HL-60 (cell line): ENCODE measurements around the gene STXBP3.

Source experiments
- DNase-seq, 2 experiments: peaks; one replicate each; pipeline ENCODE4 v3.0.0-alpha.2; 2010 to 2020; ENCODE audit warnings: low read depth in 1 of 2, low spot score in 1 of 2
- H3K27ac ChIP-seq: fragments of 250-450 bp; sonication (Bioruptor Pico); replicated peaks from 2 replicates; pipeline ENCODE4 v1.5.1; 2020; ENCODE audit warnings: mild to moderate bottlenecking, moderate library complexity
- H3K27me3 ChIP-seq: fragments of 250-450 bp; sonication (Bioruptor Pico); 2 replicates; pipeline ENCODE4 v1.5.1; 2021; ENCODE audit warnings: mild to moderate bottlenecking, moderate library complexity; ENCODE audit not compliant: insufficient read depth, poor library complexity, severe bottlenecking
- H3K4me3 ChIP-seq: replicated peaks from 2 replicates; pipeline ENCODE4 v1.5.1; 2011; ENCODE audit warnings: mild to moderate bottlenecking, control low read depth, low read length; ENCODE audit not compliant: insufficient read depth
- GABPA ChIP-seq: IDR thresholded peaks from 2 replicates; pipeline ENCODE4 v1.6.1; 2012; ENCODE audit warnings: low read depth
- POLR2AphosphoS5 ChIP-seq: IDR thresholded peaks from 2 replicates; pipeline ENCODE4 v1.6.1; 2012; ENCODE audit warnings: low read depth
- SPI1 ChIP-seq: IDR thresholded peaks from 2 replicates; pipeline ENCODE4 v1.6.1; 2012; ENCODE audit warnings: low read depth, mild to moderate bottlenecking, borderline replicate concordance
- TF ChIP-seq, protein P1 (sequence below): IDR thresholded peaks from one replicate; pipeline ENCODE4 v1.5.1; 2011; ENCODE audit warnings: low read length, control low read depth, inconsistent platforms; ENCODE audit not compliant: insufficient read depth
- TF ChIP-seq, protein P2 (sequence below): IDR thresholded peaks from 2 replicates; pipeline ENCODE4 v1.6.1; 2012; ENCODE audit warnings: low read depth; ENCODE audit not compliant: insufficient replicate concordance

Gene STXBP3

DNA sequence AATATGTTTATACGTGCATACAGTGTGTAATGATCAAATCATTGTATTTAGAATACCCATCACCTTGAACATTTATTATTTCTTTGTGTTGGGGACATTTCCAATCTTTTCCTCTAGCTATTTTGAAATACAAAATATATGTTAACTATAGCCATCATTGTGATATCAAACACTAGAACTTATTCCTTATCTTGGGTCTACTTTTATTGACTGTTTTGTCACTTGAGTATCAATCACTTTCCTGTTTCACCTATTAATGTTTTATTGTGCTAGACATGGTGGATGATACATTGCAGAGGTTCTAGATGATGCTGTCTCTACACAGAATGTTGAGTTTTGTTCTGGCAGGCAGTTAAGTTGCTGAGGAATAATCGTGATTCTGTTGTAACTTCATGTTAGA is 45.9 kb downstream of the STXBP3 start:
- no peaks in the 10 kb centered on the region for H3K27me3 ChIP-seq
- TF ChIP-seq, protein P1, sequence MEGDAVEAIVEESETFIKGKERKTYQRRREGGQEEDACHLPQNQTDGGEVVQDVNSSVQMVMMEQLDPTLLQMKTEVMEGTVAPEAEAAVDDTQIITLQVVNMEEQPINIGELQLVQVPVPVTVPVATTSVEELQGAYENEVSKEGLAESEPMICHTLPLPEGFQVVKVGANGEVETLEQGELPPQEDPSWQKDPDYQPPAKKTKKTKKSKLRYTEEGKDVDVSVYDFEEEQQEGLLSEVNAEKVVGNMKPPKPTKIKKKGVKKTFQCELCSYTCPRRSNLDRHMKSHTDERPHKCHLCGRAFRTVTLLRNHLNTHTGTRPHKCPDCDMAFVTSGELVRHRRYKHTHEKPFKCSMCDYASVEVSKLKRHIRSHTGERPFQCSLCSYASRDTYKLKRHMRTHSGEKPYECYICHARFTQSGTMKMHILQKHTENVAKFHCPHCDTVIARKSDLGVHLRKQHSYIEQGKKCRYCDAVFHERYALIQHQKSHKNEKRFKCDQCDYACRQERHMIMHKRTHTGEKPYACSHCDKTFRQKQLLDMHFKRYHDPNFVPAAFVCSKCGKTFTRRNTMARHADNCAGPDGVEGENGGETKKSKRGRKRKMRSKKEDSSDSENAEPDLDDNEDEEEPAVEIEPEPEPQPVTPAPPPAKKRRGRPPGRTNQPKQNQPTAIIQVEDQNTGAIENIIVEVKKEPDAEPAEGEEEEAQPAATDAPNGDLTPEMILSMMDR = no peak
- TF ChIP-seq POLR2AphosphoS5 (no peak), GABPA (no peak), SPI1 (no peak)
- TF ChIP-seq, protein P2, sequence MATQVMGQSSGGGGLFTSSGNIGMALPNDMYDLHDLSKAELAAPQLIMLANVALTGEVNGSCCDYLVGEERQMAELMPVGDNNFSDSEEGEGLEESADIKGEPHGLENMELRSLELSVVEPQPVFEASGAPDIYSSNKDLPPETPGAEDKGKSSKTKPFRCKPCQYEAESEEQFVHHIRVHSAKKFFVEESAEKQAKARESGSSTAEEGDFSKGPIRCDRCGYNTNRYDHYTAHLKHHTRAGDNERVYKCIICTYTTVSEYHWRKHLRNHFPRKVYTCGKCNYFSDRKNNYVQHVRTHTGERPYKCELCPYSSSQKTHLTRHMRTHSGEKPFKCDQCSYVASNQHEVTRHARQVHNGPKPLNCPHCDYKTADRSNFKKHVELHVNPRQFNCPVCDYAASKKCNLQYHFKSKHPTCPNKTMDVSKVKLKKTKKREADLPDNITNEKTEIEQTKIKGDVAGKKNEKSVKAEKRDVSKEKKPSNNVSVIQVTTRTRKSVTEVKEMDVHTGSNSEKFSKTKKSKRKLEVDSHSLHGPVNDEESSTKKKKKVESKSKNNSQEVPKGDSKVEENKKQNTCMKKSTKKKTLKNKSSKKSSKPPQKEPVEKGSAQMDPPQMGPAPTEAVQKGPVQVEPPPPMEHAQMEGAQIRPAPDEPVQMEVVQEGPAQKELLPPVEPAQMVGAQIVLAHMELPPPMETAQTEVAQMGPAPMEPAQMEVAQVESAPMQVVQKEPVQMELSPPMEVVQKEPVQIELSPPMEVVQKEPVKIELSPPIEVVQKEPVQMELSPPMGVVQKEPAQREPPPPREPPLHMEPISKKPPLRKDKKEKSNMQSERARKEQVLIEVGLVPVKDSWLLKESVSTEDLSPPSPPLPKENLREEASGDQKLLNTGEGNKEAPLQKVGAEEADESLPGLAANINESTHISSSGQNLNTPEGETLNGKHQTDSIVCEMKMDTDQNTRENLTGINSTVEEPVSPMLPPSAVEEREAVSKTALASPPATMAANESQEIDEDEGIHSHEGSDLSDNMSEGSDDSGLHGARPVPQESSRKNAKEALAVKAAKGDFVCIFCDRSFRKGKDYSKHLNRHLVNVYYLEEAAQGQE = no peak
- H3K27ac ChIP-seq = no peak overlapping the region
- DNase-seq = no peak
- H3K4me3 ChIP-seq = no peak overlapping the region

DNA sequence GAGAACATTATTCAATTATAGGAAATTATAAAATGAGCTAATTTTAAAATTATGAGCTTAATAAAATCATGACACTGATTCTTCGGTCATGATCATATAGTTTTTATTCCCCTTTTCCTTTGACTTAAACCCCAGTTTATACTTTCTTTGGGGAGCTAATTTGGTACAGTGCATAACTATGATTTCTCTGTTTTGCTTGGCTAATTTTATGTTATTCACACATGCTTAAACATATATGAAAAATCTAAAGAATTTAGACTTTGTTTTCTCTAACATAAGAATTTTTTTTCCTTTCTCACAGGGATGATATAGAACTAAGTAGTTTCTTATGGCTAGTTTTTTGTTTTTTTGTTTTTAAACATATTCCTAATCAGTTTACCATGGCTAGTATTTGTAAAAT is 52.5 kb downstream of the STXBP3 start:
- no peak for DNase-seq
- Histone ChIP-seq H3K4me3 (no peak overlapping the region), H3K27ac (no peak overlapping the region), H3K27me3 (no peaks in the 10 kb centered on the region)
- TF ChIP-seq POLR2AphosphoS5 (no peak), GABPA (no peak), SPI1 (no peak)
- TF ChIP-seq, protein P2 = no peak
- TF ChIP-seq, protein P1 = no peak

DNA sequence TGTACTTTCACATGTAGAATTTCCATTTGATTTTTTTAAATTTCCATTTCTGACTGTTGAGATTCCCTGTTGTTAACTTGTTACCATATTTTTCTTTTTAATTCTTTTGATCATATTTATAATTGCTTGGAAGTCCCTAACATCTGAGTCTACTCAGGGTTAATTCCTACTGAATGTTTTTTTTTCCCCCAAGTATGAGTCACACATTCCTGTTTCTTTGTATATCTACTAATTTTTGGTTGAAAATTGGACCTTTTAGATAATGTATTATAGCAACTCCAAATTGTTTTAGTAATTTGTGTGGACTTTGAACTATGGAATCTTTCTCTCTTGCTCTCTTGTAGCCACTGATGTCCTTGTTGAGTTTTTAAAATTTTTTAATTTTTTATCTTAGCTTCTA is 54.6 kb downstream of the STXBP3 start:
- H3K4me3 ChIP-seq = no peak overlapping the region

More for the DNA sequence above, 54.6 kb downstream of the STXBP3 start:
- DNase-seq = no peak
- Histone ChIP-seq H3K27ac (no peak overlapping the region), H3K27me3 (no peaks in the 10 kb centered on the region)
- TF ChIP-seq, protein P1 = no peak
- no peak for TF ChIP-seq POLR2AphosphoS5
- TF ChIP-seq SPI1 = no peak
- no peak for TF ChIP-seq GABPA
- TF ChIP-seq, protein P2 = no peak
